22Rv1 (cell line): ENCODE data around the gene ATXN10.

ENCODE experiments used
- ZFX ChIP-seq: fragments of 450-650 bp; IDR thresholded peaks from 2 replicates; pipeline ENCODE4 v1.6.1; 2017; ENCODE audit warnings: antibody characterized with exemption, borderline replicate concordance
- TF ChIP-seq, protein P1 (sequence below): fragments of 450-650 bp; IDR thresholded peaks from 2 replicates; pipeline ENCODE4 v1.5.1; 2017; ENCODE audit warnings: mild to moderate bottlenecking

DNA sequence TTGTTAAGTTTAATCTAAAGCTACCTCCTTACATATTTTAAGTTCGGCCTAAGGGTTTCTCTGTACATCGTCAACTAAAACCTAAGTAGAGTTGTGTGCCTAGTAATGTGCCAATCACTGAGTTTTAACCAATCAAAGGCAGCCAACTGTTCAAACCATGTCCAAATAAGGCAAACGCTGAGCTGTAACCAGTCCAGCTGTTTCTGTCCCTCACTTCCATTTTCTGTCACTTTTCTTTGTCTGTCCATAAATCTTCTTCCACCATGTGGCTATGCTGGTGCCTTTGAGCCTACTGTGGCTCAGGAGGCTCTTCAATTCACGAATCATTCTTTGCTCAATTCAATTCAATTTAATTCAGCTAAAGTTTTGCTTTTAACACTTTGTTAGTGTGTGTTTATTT, 13.9 kb upstream of the ATXN10 start:
- TF ChIP-seq, protein P1, sequence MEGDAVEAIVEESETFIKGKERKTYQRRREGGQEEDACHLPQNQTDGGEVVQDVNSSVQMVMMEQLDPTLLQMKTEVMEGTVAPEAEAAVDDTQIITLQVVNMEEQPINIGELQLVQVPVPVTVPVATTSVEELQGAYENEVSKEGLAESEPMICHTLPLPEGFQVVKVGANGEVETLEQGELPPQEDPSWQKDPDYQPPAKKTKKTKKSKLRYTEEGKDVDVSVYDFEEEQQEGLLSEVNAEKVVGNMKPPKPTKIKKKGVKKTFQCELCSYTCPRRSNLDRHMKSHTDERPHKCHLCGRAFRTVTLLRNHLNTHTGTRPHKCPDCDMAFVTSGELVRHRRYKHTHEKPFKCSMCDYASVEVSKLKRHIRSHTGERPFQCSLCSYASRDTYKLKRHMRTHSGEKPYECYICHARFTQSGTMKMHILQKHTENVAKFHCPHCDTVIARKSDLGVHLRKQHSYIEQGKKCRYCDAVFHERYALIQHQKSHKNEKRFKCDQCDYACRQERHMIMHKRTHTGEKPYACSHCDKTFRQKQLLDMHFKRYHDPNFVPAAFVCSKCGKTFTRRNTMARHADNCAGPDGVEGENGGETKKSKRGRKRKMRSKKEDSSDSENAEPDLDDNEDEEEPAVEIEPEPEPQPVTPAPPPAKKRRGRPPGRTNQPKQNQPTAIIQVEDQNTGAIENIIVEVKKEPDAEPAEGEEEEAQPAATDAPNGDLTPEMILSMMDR: no peak
- TF ChIP-seq ZFX: no peak
